Measurements from ENCODE around the gene SUSD1. TPM values are rescaled to one million over a fixed set of nuclear protein-coding genes. Genes with fewer than 3 reads are reported as not detected.

Gene SUSD1
- total and polyA plus RNA-seq, 9 of the 15 experiments (the other 6 are each of a cell fraction or from before 2014, with no cell fraction given) = 10.9 to 44.4 (median 36.1) TPM

DNA sequence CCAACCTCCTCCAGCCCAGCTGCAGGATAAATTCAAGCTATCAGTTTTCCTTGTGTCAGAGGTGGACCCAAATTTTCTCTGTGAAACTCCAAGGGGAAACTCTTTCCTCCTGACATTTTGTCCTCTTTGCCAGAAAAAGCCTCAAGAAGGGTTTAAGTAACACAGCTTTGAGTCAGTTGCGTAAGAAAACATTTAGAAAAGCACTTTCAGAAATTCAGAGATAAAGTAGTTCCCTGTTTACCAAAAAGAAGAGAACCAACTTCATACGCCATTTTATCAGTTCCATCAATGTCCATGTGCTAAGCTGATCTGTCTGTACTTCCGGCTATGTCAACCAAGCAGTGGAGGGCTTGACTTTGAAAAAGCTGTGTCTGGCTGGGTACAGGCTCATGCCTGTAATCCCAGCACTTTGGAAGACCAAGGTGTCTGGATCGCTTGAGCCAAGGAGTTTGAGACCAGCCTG, 19.9 kb upstream of the SUSD1 start (continued):
- TF ChIP-seq, protein P1, sequence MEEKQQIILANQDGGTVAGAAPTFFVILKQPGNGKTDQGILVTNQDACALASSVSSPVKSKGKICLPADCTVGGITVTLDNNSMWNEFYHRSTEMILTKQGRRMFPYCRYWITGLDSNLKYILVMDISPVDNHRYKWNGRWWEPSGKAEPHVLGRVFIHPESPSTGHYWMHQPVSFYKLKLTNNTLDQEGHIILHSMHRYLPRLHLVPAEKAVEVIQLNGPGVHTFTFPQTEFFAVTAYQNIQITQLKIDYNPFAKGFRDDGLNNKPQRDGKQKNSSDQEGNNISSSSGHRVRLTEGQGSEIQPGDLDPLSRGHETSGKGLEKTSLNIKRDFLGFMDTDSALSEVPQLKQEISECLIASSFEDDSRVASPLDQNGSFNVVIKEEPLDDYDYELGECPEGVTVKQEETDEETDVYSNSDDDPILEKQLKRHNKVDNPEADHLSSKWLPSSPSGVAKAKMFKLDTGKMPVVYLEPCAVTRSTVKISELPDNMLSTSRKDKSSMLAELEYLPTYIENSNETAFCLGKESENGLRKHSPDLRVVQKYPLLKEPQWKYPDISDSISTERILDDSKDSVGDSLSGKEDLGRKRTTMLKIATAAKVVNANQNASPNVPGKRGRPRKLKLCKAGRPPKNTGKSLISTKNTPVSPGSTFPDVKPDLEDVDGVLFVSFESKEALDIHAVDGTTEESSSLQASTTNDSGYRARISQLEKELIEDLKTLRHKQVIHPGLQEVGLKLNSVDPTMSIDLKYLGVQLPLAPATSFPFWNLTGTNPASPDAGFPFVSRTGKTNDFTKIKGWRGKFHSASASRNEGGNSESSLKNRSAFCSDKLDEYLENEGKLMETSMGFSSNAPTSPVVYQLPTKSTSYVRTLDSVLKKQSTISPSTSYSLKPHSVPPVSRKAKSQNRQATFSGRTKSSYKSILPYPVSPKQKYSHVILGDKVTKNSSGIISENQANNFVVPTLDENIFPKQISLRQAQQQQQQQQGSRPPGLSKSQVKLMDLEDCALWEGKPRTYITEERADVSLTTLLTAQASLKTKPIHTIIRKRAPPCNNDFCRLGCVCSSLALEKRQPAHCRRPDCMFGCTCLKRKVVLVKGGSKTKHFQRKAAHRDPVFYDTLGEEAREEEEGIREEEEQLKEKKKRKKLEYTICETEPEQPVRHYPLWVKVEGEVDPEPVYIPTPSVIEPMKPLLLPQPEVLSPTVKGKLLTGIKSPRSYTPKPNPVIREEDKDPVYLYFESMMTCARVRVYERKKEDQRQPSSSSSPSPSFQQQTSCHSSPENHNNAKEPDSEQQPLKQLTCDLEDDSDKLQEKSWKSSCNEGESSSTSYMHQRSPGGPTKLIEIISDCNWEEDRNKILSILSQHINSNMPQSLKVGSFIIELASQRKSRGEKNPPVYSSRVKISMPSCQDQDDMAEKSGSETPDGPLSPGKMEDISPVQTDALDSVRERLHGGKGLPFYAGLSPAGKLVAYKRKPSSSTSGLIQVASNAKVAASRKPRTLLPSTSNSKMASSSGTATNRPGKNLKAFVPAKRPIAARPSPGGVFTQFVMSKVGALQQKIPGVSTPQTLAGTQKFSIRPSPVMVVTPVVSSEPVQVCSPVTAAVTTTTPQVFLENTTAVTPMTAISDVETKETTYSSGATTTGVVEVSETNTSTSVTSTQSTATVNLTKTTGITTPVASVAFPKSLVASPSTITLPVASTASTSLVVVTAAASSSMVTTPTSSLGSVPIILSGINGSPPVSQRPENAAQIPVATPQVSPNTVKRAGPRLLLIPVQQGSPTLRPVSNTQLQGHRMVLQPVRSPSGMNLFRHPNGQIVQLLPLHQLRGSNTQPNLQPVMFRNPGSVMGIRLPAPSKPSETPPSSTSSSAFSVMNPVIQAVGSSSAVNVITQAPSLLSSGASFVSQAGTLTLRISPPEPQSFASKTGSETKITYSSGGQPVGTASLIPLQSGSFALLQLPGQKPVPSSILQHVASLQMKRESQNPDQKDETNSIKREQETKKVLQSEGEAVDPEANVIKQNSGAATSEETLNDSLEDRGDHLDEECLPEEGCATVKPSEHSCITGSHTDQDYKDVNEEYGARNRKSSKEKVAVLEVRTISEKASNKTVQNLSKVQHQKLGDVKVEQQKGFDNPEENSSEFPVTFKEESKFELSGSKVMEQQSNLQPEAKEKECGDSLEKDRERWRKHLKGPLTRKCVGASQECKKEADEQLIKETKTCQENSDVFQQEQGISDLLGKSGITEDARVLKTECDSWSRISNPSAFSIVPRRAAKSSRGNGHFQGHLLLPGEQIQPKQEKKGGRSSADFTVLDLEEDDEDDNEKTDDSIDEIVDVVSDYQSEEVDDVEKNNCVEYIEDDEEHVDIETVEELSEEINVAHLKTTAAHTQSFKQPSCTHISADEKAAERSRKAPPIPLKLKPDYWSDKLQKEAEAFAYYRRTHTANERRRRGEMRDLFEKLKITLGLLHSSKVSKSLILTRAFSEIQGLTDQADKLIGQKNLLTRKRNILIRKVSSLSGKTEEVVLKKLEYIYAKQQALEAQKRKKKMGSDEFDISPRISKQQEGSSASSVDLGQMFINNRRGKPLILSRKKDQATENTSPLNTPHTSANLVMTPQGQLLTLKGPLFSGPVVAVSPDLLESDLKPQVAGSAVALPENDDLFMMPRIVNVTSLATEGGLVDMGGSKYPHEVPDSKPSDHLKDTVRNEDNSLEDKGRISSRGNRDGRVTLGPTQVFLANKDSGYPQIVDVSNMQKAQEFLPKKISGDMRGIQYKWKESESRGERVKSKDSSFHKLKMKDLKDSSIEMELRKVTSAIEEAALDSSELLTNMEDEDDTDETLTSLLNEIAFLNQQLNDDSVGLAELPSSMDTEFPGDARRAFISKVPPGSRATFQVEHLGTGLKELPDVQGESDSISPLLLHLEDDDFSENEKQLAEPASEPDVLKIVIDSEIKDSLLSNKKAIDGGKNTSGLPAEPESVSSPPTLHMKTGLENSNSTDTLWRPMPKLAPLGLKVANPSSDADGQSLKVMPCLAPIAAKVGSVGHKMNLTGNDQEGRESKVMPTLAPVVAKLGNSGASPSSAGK (IDR thresholded peaks at IDR 0.05) = peak; percentile 86
- no peak for TF ChIP-seq PHTF2 (CRISPR knock-in tag; IDR thresholded peaks at IDR 0.05)
- TF ChIP-seq PYGO2 (tag; IDR thresholded peaks at IDR 0.05) = peak; percentile 67; the same call in 1 of the 2 replicates
- TF ChIP-seq ARID2 (IDR thresholded peaks at IDR 0.05) = no peak
- no peak for TF ChIP-seq CCAR2 (IDR thresholded peaks at IDR 0.05; ENCODE audit: low read depth, low read length)
- TF ChIP-seq POLR2A (conservative IDR thresholded peaks at IDR 0.05) = no peak
- no peak for TF ChIP-seq TAF15 (IDR thresholded peaks at IDR 0.05; ENCODE audit: low read depth, low read length)
- TF ChIP-seq, protein P2, sequence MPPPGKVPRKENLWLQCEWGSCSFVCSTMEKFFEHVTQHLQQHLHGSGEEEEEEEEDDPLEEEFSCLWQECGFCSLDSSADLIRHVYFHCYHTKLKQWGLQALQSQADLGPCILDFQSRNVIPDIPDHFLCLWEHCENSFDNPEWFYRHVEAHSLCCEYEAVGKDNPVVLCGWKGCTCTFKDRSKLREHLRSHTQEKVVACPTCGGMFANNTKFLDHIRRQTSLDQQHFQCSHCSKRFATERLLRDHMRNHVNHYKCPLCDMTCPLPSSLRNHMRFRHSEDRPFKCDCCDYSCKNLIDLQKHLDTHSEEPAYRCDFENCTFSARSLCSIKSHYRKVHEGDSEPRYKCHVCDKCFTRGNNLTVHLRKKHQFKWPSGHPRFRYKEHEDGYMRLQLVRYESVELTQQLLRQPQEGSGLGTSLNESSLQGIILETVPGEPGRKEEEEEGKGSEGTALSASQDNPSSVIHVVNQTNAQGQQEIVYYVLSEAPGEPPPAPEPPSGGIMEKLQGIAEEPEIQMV (tag; conservative IDR thresholded peaks at IDR 0.05; ENCODE audit: low read depth) = peak; percentile 60; the same call in 1 of the 2 replicates
- TF ChIP-seq ZNF41 (CRISPR knock-in tag; conservative IDR thresholded peaks at IDR 0.05) = 0 out of 2 replicates have a peak, but pooled peaks have one; percentile 48
- TF ChIP-seq, protein P3, sequence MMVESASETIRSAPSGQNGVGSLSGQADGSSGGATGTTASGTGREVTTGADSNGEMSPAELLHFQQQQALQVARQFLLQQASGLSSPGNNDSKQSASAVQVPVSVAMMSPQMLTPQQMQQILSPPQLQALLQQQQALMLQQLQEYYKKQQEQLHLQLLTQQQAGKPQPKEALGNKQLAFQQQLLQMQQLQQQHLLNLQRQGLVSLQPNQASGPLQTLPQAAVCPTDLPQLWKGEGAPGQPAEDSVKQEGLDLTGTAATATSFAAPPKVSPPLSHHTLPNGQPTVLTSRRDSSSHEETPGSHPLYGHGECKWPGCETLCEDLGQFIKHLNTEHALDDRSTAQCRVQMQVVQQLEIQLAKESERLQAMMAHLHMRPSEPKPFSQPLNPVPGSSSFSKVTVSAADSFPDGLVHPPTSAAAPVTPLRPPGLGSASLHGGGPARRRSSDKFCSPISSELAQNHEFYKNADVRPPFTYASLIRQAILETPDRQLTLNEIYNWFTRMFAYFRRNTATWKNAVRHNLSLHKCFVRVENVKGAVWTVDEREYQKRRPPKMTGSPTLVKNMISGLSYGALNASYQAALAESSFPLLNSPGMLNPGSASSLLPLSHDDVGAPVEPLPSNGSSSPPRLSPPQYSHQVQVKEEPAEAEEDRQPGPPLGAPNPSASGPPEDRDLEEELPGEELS (CRISPR knock-in tag; IDR thresholded peaks at IDR 0.05; ENCODE audit: borderline replicate concordance) = no peak
- no peak for TF ChIP-seq IRF2 (CRISPR knock-in tag; IDR thresholded peaks at IDR 0.05)
- no peak for TF ChIP-seq BHLHE40 (IDR thresholded peaks at IDR 0.05; ENCODE audit: low read length)
- TF ChIP-seq, protein P4, sequence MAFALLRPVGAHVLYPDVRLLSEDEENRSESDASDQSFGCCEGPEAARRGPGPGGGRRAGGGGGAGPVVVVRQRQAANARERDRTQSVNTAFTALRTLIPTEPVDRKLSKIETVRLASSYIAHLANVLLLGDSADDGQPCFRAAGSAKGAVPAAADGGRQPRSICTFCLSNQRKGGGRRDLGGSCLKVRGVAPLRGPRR (CRISPR knock-in tag; IDR thresholded peaks at IDR 0.05) = no peak
- TF ChIP-seq ZZZ3 (IDR thresholded peaks at IDR 0.05) = no peak

Measured in K562 (cell line).